Endodermal cell (in vitro differentiated cells): Measurements from ENCODE around the gene MBD3L2. TPM values are rescaled to one million over a fixed set of nuclear protein-coding genes. Genes with fewer than 3 reads are reported as not detected.

ENCODE experiments used
- DNase-seq: peaks from one replicate; pipeline ENCODE4 v3.0.0-alpha.2; 2017
- H3K27ac ChIP-seq: 2 replicates; pipeline ENCODE4 v1.5.1; 2013; ENCODE audit warnings: mild to moderate bottlenecking, low read depth, low read length, moderate library complexity
- H3K27me3 ChIP-seq: 2 replicates; pipeline ENCODE4 v1.6.1; 2013; ENCODE audit warnings: mild to moderate bottlenecking, low read length, moderate library complexity; ENCODE audit not compliant: insufficient read depth, control insufficient read depth, poor library complexity, severe bottlenecking
- H3K36me3 ChIP-seq: 2 replicates; pipeline ENCODE4 v1.7.0; 2013; ENCODE audit warnings: mild to moderate bottlenecking, low read length, moderate library complexity; ENCODE audit not compliant: control insufficient read depth, insufficient read depth
- H3K4me1 ChIP-seq: one replicate; pipeline ENCODE4 v1.7.0; 2013; ENCODE audit warnings: low read length; ENCODE audit not compliant: control insufficient read depth, insufficient read depth
- H3K4me3 ChIP-seq: 2 replicates; pipeline ENCODE4 v1.5.1; 2013; ENCODE audit warnings: mild to moderate bottlenecking, low read length, moderate library complexity
- H3K9ac ChIP-seq: 2 replicates; pipeline ENCODE4 v1.6.1; 2013; ENCODE audit warnings: mild to moderate bottlenecking, low read length, moderate library complexity; ENCODE audit not compliant: poor library complexity, severe bottlenecking; ENCODE audit errors: extremely low read depth
- H3K9me3 ChIP-seq: 2 replicates; pipeline ENCODE4 v1.6.1; 2013; ENCODE audit warnings: mild to moderate bottlenecking, low read length, moderate library complexity; ENCODE audit not compliant: control insufficient read depth
- H3K27ac Mint-ChIP-seq: 2 replicates; pipeline ENCODE4 v1.8.0; 2020; ENCODE audit warnings: mixed read lengths
- H3K27me3 Mint-ChIP-seq: 2 replicates; pipeline ENCODE4 v1.8.0; 2021; ENCODE audit warnings: mild to moderate bottlenecking, mixed read lengths; ENCODE audit not compliant: insufficient read depth
- H3K36me3 Mint-ChIP-seq: 2 replicates; pipeline ENCODE4 v1.8.0; 2020; ENCODE audit warnings: low read depth, mixed read lengths
- H3K4me1 Mint-ChIP-seq: 2 replicates; pipeline ENCODE4 v1.8.0; 2020; ENCODE audit warnings: mixed read lengths
- H3K4me3 Mint-ChIP-seq: 2 replicates; pipeline ENCODE4 v1.8.0; 2020; ENCODE audit warnings: mild to moderate bottlenecking, moderate library complexity, mixed read lengths
- H3K9me3 Mint-ChIP-seq: 2 replicates; pipeline ENCODE4 v1.8.0; 2020; ENCODE audit warnings: mild to moderate bottlenecking, mixed read lengths
- WGBS, 2 experiments: methylation state at CpG; one replicate each; pipeline versions ENCODE4 v1.1.5 to v1.1.7; 2013; ENCODE audit warnings: missing lambda C conversion rate in 2 of 2, mixed read lengths in 1 of 2; ENCODE audit not compliant: insufficient coverage in 1 of 2, insufficient read length in 1 of 2; 5-methylcytosine and 5-hydroxymethylcytosine counted together
- total RNA-seq, 2 donors: library from RNA; stranded (reverse); fragmentation: NEBNext Ultra II Directional in 1 of 2; extraction: Animal tissue kit (Norgen Biotek cat#: 25700) in 1 of 2; gene quantifications; 2 replicates in 1 of 2; 3 replicates in 1 of 2; pipeline ENCODE4 v1.2.1, GENCODE V29; 2021
- TF ChIP-seq, protein P1 (sequence below): fragments of 200-600 bp; sonication (generic); conservative IDR thresholded peaks from 2 replicates; pipeline ENCODE4 v1.5.0; 2021; ENCODE audit warnings: antibody characterized with exemption, mild to moderate bottlenecking

The MBD3L2 gene
- total RNA-seq, 2 donors from 2014 or later: not detected

DNA sequence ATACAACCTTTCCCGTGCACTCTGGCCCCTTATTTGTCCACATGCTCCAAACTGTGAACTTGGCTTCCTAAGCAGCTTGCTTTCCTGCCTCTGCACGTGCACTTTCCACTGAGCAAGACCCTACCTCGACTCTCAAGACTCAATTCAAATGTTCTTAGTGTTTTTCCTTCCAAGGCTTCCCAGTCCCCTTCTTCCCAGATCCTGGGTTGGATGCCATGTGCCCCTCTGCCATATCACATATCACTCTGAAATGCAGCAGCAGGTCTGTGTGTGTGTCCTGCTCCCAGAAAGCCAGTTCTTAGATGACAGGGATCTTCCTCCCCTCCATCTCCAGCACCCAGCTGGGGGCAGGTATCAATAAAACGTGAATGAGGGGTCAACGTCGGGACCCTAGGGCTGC is 23.4 kb downstream of the MBD3L2 start:
- no peaks in the 10 kb centered on the region for H3K27me3 ChIP-seq
- peaks cover 55% of the 10 kb centered on the region for H3K36me3 ChIP-seq
- Mint-ChIP-seq H3K27me3 (no peaks in the 10 kb centered on the region), H3K27ac (no peak overlapping the region), H3K36me3 (peaks cover 65% of the 10 kb centered on the region), H3K4me1 (no peaks in the 10 kb centered on the region), H3K9me3 (peaks cover 42% of the 10 kb centered on the region), H3K4me3 (peak overlapping the region; percentile 27)
- H3K4me3 ChIP-seq: no peak overlapping the region
- TF ChIP-seq, protein P1, sequence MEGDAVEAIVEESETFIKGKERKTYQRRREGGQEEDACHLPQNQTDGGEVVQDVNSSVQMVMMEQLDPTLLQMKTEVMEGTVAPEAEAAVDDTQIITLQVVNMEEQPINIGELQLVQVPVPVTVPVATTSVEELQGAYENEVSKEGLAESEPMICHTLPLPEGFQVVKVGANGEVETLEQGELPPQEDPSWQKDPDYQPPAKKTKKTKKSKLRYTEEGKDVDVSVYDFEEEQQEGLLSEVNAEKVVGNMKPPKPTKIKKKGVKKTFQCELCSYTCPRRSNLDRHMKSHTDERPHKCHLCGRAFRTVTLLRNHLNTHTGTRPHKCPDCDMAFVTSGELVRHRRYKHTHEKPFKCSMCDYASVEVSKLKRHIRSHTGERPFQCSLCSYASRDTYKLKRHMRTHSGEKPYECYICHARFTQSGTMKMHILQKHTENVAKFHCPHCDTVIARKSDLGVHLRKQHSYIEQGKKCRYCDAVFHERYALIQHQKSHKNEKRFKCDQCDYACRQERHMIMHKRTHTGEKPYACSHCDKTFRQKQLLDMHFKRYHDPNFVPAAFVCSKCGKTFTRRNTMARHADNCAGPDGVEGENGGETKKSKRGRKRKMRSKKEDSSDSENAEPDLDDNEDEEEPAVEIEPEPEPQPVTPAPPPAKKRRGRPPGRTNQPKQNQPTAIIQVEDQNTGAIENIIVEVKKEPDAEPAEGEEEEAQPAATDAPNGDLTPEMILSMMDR: no peak
- 92 to 96% methylated on average over 3 to 6 of the region's 6 CpGs for whole genome bisulfite sequencing, 2 experiments
- no peak overlapping the region for H3K9ac ChIP-seq
- DNase-seq: no peak
- no peak overlapping the region for H3K27ac ChIP-seq
- H3K9me3 ChIP-seq: peaks cover 36% of the 10 kb centered on the region
- H3K4me1 ChIP-seq: no peaks in the 10 kb centered on the region

DNA sequence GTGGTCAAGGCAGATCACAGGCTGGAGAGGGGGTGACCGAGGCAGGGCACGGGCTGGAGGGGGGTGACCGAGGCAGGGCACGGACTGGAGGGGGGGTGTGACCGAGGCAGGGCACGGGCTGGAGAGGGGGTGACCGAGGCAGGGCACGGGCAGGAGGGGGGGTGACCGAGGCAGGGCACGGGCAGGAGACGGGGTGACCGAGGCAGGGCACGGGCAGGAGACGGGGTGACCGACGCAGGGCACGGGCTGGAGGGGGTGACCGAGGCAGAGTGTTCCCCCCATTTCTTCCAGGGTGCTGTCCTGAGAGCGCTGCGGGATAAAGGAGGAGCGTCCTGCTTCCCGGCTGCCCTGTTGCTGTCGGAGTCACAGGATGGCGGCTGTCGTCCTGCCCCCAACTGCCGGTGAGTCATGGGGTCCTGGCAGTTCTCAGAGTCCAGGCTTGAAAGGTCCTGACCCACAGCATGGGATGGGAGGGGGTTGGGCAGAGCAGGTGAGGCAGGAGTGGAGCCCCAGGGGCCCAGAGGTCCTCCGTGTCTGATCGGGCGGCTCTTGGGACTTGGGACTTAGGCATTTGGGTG is 25.7 kb downstream of the MBD3L2 start:
- peaks cover 52% of the 10 kb centered on the region for H3K9me3 Mint-ChIP-seq
- H3K4me3 Mint-ChIP-seq: no peak overlapping the region
- no peak overlapping the region for H3K27ac Mint-ChIP-seq
- Histone ChIP-seq H3K4me3 (no peak overlapping the region), H3K4me1 (no peaks in the 10 kb centered on the region), H3K27me3 (no peaks in the 10 kb centered on the region), H3K9ac (no peak overlapping the region), H3K9me3 (peaks cover 46% of the 10 kb centered on the region), H3K36me3 (peaks cover 76% of the 10 kb centered on the region), H3K27ac (no peak overlapping the region)
- no peaks in the 10 kb centered on the region for H3K27me3 Mint-ChIP-seq
- no peaks in the 10 kb centered on the region for H3K4me1 Mint-ChIP-seq
- DNase-seq: no peak
- 95 to 100% methylated on average over 15 to 29 of the region's 29 CpGs for WGBS, 2 experiments
- TF ChIP-seq, protein P1: no peak
- peaks cover 86% of the 10 kb centered on the region for H3K36me3 Mint-ChIP-seq

DNA sequence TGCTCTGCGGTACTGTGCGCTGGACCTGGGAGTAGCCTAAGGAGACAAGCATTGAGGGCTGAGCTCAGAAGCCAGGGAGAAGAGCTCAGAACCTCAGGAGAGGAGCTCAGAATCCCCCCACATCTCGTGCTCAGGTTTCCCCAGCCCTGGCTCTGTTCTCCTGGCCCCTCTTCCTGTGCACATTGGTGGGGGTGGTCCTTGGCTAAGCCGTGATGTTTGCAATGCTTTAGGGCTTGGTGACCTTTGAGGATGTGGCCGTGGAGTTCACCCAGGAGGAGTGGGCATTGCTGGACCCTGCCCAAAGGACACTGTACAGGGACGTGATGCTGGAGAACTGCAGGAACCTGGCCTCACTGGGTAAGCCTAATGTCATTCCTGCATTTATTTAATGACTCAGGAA is 27.0 kb downstream of the MBD3L2 start:
- Histone ChIP-seq H3K9ac (no peak overlapping the region), H3K9me3 (peaks cover 60% of the 10 kb centered on the region), H3K27ac (no peak overlapping the region), H3K4me3 (no peak overlapping the region), H3K27me3 (no peaks in the 10 kb centered on the region), H3K36me3 (peaks cover 84% of the 10 kb centered on the region), H3K4me1 (no peaks in the 10 kb centered on the region)
- no peaks in the 10 kb centered on the region for H3K27me3 Mint-ChIP-seq
- peaks cover 88% of the 10 kb centered on the region for H3K36me3 Mint-ChIP-seq
- TF ChIP-seq, protein P1: no peak
- no peak overlapping the region for H3K4me3 Mint-ChIP-seq
- no peaks in the 10 kb centered on the region for H3K4me1 Mint-ChIP-seq
- DNase-seq: no peak
- peaks cover 65% of the 10 kb centered on the region for H3K9me3 Mint-ChIP-seq
- no peak overlapping the region for H3K27ac Mint-ChIP-seq
- 93 to 96% methylated on average over 3 to 6 of the region's 6 CpGs for WGBS, 2 experiments
